ENCODE results near the gene SLC52A3. TPM values are rescaled to one million over a fixed set of nuclear protein-coding genes. Genes with fewer than 3 reads are reported as not detected.

Gene SLC52A3
- total and polyA plus RNA-seq, 2 experiments from 2014 or later: 0.12 TPM; not detected in 1

DNA sequence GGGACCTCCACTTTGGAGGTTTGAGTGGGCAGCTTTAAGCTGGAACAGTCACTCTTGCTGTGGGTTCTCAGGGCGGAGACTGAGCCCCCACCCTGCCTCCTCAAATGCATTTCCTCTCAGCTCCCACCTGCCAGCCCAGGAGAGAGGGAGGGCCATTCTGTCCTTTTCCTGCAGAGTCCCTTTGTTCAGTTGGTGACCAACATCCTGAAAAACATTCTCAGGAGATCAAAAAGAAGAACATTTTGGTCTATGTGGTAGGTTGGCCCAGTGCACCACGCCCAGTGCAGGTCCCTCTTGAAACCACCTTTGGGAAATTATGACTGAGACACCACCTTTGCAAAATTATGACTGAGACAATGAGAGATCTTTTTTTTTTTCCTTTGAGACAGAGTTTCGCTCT lies 13.4 kb downstream of the SLC52A3 start:
- Histone ChIP-seq H3K27ac (no peak overlapping the region), H3K36me3 (no peaks in the 10 kb centered on the region), H3K27me3 (peaks cover 11% of the 10 kb centered on the region), H3K4me1 (ENCODE audit: low read depth) (no peaks in the 10 kb centered on the region), H3K4me3 (no peak overlapping the region), H3K9me3 (ENCODE audit: low read depth) (no peaks in the 10 kb centered on the region)
- TF ChIP-seq, protein P1, sequence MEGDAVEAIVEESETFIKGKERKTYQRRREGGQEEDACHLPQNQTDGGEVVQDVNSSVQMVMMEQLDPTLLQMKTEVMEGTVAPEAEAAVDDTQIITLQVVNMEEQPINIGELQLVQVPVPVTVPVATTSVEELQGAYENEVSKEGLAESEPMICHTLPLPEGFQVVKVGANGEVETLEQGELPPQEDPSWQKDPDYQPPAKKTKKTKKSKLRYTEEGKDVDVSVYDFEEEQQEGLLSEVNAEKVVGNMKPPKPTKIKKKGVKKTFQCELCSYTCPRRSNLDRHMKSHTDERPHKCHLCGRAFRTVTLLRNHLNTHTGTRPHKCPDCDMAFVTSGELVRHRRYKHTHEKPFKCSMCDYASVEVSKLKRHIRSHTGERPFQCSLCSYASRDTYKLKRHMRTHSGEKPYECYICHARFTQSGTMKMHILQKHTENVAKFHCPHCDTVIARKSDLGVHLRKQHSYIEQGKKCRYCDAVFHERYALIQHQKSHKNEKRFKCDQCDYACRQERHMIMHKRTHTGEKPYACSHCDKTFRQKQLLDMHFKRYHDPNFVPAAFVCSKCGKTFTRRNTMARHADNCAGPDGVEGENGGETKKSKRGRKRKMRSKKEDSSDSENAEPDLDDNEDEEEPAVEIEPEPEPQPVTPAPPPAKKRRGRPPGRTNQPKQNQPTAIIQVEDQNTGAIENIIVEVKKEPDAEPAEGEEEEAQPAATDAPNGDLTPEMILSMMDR (IDR thresholded peaks at IDR 0.05; ENCODE audit: low read depth, low read length): no peak
- no peak for DNase-seq (ENCODE audit: low read depth in 1 of 2, low spot score in 1 of 2)

DNA sequence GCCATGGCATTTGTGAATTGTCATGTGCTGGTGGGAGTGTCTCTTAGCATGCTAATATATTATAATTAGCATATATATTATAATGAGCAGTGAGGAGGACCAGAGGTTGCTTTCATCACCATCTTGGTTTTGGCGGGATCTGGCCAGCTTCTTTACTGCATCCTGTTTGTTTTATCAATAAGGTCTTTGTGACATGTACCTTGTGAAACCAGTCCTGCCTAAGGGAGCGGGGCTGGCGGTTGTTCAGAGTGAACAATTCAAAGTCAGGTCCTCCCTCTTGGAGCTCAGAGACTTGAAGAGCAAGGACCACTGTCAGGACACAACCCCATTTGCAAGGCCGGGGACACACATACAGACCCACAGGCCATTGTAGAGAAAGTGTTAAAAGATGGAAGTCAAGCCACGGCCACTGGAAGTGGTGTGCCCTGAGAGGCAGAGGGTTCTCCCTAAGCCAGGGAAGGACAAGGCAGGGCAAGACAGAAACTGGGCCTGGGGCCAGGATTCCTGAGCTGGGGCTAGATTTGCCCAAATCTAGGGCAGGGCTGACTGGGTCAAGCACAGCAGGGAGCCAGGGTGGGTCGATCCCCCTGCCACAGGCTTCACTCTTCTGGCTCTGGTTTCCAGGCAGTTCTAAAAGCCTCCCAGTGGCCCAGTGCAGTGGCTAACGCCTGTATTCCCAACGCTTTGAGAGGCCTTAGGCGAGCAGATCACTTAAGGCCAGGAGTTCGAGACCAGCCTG lies 14.2 kb downstream of the SLC52A3 start:
- Histone ChIP-seq H3K27me3 (peaks cover 2% of the 10 kb centered on the region), H3K4me3 (no peak overlapping the region), H3K27ac (no peak overlapping the region), H3K9me3 (ENCODE audit: low read depth) (no peaks in the 10 kb centered on the region), H3K36me3 (no peaks in the 10 kb centered on the region), H3K4me1 (ENCODE audit: low read depth) (no peaks in the 10 kb centered on the region)
- TF ChIP-seq, protein P1 (IDR thresholded peaks at IDR 0.05; ENCODE audit: low read depth, low read length): no peak
- DNase-seq (ENCODE audit: low read depth in 1 of 2, low spot score in 1 of 2): no peak

GRCh38 chr20:753136-753535 lies 15.2 kb downstream of the SLC52A3 start:
- Histone ChIP-seq H3K27ac (no peak overlapping the region), H3K9me3 (ENCODE audit: low read depth) (no peaks in the 10 kb centered on the region), H3K27me3 (no peaks in the 10 kb centered on the region), H3K36me3 (no peaks in the 10 kb centered on the region), H3K4me3 (no peak overlapping the region), H3K4me1 (ENCODE audit: low read depth) (no peaks in the 10 kb centered on the region)
- no peak for DNase-seq (ENCODE audit: low read depth in 1 of 2, low spot score in 1 of 2)
- TF ChIP-seq, protein P1 (IDR thresholded peaks at IDR 0.05; ENCODE audit: low read depth, low read length): no peak

- no peaks in the 10 kb centered on the region for H3K36me3 ChIP-seq
- TF ChIP-seq, protein P1 (IDR thresholded peaks at IDR 0.05; ENCODE audit: low read depth, low read length): no peak
- H3K4me3 ChIP-seq: no peak overlapping the region
- no peaks in the 10 kb centered on the region for H3K4me1 ChIP-seq (ENCODE audit: low read depth)
- no peak for DNase-seq (ENCODE audit: low read depth in 1 of 2, low spot score in 1 of 2)
- H3K27me3 ChIP-seq: no peaks in the 10 kb centered on the region
- H3K9me3 ChIP-seq (ENCODE audit: low read depth): no peaks in the 10 kb centered on the region
- no peak overlapping the region for H3K27ac ChIP-seq
Measured at GRCh38 chr20:752291-752690, 16.0 kb downstream of the SLC52A3 start.

DNA sequence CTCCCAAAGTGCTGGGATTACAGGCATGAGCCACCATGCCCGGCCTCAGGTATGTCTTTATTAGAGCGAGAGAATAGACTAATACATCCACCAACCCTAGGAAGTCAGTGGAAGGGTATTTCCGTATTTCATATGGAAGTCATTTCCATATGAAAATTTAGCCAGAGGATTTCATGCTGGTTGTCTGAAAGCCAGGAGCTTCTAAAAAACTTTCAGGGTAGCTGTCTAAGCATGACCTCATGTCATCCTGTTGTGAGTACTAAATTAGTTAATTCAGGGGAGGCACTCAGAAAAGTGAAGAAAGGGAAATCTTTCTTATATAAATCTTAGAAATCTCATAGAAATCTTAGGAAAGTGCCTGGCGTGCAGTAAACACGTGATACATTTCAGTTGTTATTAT lies 16.5 kb downstream of the SLC52A3 start:
- no peak overlapping the region for H3K27ac ChIP-seq
- TF ChIP-seq, protein P1 (IDR thresholded peaks at IDR 0.05; ENCODE audit: low read depth, low read length): no peak
- no peaks in the 10 kb centered on the region for H3K9me3 ChIP-seq (ENCODE audit: low read depth)
- H3K27me3 ChIP-seq: no peaks in the 10 kb centered on the region
- H3K4me3 ChIP-seq: no peak overlapping the region
- H3K4me1 ChIP-seq (ENCODE audit: low read depth): no peaks in the 10 kb centered on the region
- no peak for DNase-seq (ENCODE audit: low read depth in 1 of 2, low spot score in 1 of 2)
- H3K36me3 ChIP-seq: no peaks in the 10 kb centered on the region

Measured in cardiac muscle cell (in vitro differentiated cells and primary cell).